ENCODE measurements around the gene UBR4. TPM values are rescaled to one million over a fixed set of nuclear protein-coding genes. Genes with fewer than 3 reads are reported as not detected.

Gene UBR4
- polyA plus RNA-seq, 3 donors, result 44.3 to 93.8 (median 49.4) TPM

GRCh38 chr1:19088717-19089442, 121.2 kb downstream of the UBR4 start:
- Mint-ChIP-seq H3K9me3 (no peaks in the 10 kb centered on the region), H3K4me1 (no peaks in the 10 kb centered on the region), H3K27ac (peak overlapping the region in 1 of 7 donors; percentile 23), H3K27me3 (ENCODE audit: low read depth in 3 of 3) (peaks cover 0 to 5% (median 0%) of the 10 kb centered on the region in 3 donors), H3K4me3 (no peak overlapping the region), H3K36me3 (peaks cover 96 to 97% of the 10 kb centered on the region in 2 donors)
- Histone ChIP-seq H3K9ac (ENCODE audit: insufficient read depth, low read length, poor library complexity, severe bottlenecking) (no peak overlapping the region), H3K4me3 (replicated peaks in 1 of 3; ENCODE audit: low read depth in 2 of 3, low read length in 3 of 3) (no peak overlapping the region), H4K20me1 (ENCODE audit: insufficient read depth, low read length) (no peaks in the 10 kb centered on the region), H3K27ac (ENCODE audit: low read depth in 1 of 2, low read length in 2 of 2) (no peak overlapping the region), H3K4me2 (replicated peaks; ENCODE audit: extremely low read depth, low read length, poor library complexity, severe bottlenecking) (no peak overlapping the region), H2AFZ (ENCODE audit: insufficient read depth, low read depth, low read length, poor library complexity, severe bottlenecking) (no peak overlapping the region), H3K36me3 (replicated peaks in 1 of 2; ENCODE audit: control insufficient read depth in 1 of 2, insufficient read depth in 2 of 2, low read length in 2 of 2) (peaks cover 97 to 99% of the 10 kb centered on the region in 2 donors), H3K4me1 (ENCODE audit: control insufficient read depth in 1 of 2, insufficient read depth in 2 of 2, low read length in 2 of 2) (no peaks in the 10 kb centered on the region), H3K27me3 (ENCODE audit: control insufficient read depth in 2 of 2, insufficient read depth in 2 of 2, low read length in 2 of 2) (no peaks in the 10 kb centered on the region), H3K9me3 (replicated peaks in 1 of 2; ENCODE audit: control insufficient read depth in 1 of 2, insufficient read depth in 1 of 2, low read length in 2 of 2) (no peaks in the 10 kb centered on the region), H3K79me2 (ENCODE audit: insufficient read depth, low read length) (no peaks in the 10 kb centered on the region)
- intact Hi-C loops (cut with micrococcal nuclease), result no loop called here
- no peak for DNase-seq
- WGBS (ENCODE audit: insufficient coverage), result 98% methylated on average over 10 of the region's 12 CpGs
- no peak for TF ChIP-seq CTCF (IDR thresholded peaks at IDR 0.05)

DNA sequence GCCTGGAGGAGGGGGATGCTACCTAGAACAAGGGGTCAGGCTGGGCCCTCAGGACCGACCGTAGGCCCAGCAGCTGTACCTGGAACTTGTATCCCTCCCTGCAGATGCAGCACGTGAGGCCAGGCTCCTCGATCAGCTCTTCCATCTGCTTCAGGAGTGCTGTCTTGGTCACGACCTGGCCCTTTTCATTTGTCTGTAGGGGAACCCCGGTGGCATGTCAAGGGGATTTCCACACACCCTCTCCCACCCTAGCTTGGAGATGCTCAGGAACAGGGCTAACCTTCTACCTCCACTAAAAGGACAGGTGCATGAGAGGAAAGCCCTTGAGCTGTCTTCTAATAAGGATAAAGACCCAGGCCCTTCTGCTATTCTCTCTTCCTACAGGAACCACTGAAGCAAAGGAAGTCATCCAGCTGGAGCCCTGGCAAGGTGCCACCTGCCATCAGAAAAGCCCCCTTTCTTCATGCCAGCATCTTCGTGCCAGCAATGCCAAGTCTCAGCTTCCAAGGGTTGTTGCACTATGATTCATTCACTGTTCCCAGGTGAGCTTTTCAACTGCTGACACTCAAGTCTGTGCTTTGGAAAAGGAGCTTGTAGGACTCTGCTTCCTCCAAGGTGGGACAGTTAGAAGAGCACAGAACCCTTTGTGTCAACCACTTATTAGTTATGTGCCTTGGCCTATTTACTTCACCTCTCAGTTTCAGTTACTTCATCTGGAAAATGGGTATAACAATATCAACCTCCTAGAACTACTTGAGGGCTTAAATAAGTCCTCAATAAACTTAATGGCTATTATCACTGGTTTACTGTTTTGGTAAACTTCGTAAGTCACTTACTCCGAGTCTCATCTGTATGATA, 122.1 kb downstream of the UBR4 start:
- H3K9ac ChIP-seq (ENCODE audit: insufficient read depth, low read length, poor library complexity, severe bottlenecking), result no peak overlapping the region
- H3K9me3 Mint-ChIP-seq, result peaks cover 0 to 3% (median 0%) of the 10 kb centered on the region in 7 donors
- no peak overlapping the region for H3K4me2 ChIP-seq (replicated peaks; ENCODE audit: extremely low read depth, low read length, poor library complexity, severe bottlenecking)
- H3K27me3 ChIP-seq (ENCODE audit: control insufficient read depth in 2 of 2, insufficient read depth in 2 of 2, low read length in 2 of 2), result no peaks in the 10 kb centered on the region
- peaks cover 3% of the 10 kb centered on the region for H3K4me1 Mint-ChIP-seq
- peaks cover 0 to under 1% of the 10 kb centered on the region in 2 donors for H3K4me1 ChIP-seq (ENCODE audit: control insufficient read depth in 1 of 2, insufficient read depth in 2 of 2, low read length in 2 of 2)
- H2AFZ ChIP-seq (ENCODE audit: insufficient read depth, low read depth, low read length, poor library complexity, severe bottlenecking), result no peak overlapping the region
- H3K36me3 ChIP-seq (replicated peaks in 1 of 2; ENCODE audit: control insufficient read depth in 1 of 2, insufficient read depth in 2 of 2, low read length in 2 of 2), result peaks cover 97 to 99% of the 10 kb centered on the region in 2 donors
- peaks cover 96 to 97% of the 10 kb centered on the region in 2 donors for H3K36me3 Mint-ChIP-seq
- no peaks in the 10 kb centered on the region for H3K79me2 ChIP-seq (ENCODE audit: insufficient read depth, low read length)
- H4K20me1 ChIP-seq (ENCODE audit: insufficient read depth, low read length), result no peaks in the 10 kb centered on the region
- no peak for TF ChIP-seq CTCF (IDR thresholded peaks at IDR 0.05)
- no peak for DNase-seq
- peak overlapping the region in 1 of 2 donors; percentile 45 for H3K27ac ChIP-seq (ENCODE audit: low read depth in 1 of 2, low read length in 2 of 2)
- 96% methylated on average over 7 of the region's 9 CpGs for WGBS (ENCODE audit: insufficient coverage)
- no peak overlapping the region for H3K4me3 ChIP-seq (replicated peaks in 1 of 3; ENCODE audit: low read depth in 2 of 3, low read length in 3 of 3)
- H3K27ac Mint-ChIP-seq, result peak overlapping the region in 4 of 7 donors; percentile 6 to 73 (median 45)
- H3K9me3 ChIP-seq (replicated peaks in 1 of 2; ENCODE audit: control insufficient read depth in 1 of 2, insufficient read depth in 1 of 2, low read length in 2 of 2), result no peaks in the 10 kb centered on the region
- no peak overlapping the region for H3K4me3 Mint-ChIP-seq
- peaks cover 0 to 5% (median 0%) of the 10 kb centered on the region in 3 donors for H3K27me3 Mint-ChIP-seq (ENCODE audit: low read depth in 3 of 3)
- intact Hi-C loops (cut with micrococcal nuclease), result no loop called here

Measured in CD14-positive monocyte (primary cell).